Measurements from ENCODE around the gene SELENOO.
A peak's percentile ranks its signal among the peaks of the same experiment; 100 is the strongest.

Gene SELENOO

DNA sequence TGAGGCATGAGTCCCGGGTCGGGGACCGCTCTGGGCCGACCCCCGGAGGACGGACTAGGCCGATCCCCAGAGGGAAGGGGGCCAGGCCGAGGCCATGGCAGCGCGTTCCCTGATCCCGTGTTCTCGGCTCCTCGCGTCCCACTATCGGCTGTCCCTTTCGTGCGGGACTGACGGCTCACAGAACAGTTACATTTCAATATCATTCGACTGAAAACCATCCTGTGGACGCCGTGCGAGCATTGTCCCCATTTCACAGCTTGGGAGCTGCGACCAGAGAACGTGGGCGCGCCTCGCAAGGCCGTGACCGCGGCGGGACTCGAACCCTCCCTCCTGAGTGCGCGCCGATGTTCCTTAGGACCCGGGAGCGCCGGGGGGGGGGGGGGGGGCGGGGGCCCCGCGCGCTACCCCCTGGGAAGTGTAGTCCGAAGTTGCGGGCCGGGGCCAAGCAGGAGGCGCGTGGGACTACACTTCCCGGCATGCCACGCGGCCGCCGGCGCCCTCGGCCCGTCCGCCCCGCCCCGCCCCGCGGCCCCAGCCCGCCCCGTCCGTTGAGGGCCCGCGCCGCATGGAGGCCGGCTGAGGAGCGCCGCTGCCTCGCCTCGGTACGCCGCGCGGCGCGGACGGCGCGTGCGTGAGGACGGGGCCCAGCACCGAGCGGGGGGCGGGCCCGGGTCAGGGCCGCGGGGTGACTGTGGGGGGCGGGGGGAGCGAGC lies 15.3 kb upstream of the SELENOO start, which contains the start of gene TRABD:
Gene TRABD, plus strand, starts transcription at position 539 of the 713 bp plus-strand sequence. CDS start 7,148 bp downstream, outside the sequence.
- DNase-seq, result peak; percentile 56

DNA sequence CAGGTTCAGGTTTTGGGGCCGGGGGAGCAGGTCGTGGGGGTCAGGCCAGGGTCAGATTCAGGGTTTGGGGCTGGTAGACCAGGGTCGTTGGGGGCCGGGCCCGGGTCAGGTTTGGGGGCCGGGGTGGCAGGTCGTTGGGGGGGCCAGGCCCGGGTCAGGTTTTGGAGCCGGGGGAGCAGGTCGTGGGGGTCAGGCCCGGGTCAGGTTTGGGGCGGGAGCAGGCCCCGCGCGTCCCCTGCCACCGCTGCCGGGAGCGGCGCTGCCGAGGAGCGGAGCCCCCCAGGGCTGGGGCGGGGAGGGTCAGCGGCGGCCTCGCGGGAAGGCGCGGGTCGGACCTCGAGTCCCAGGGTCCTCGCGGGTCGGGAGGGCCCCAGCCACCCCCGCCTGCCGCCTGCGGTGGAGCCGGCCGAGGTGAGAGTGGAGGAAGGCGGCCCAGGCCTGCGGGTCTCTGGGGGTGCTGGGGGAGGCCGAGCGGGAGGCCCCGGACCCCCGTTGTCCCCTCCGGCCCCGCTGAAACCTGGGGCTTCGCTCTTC lies 14.6 kb upstream of the SELENOO start:
- no peak for DNase-seq

DNA sequence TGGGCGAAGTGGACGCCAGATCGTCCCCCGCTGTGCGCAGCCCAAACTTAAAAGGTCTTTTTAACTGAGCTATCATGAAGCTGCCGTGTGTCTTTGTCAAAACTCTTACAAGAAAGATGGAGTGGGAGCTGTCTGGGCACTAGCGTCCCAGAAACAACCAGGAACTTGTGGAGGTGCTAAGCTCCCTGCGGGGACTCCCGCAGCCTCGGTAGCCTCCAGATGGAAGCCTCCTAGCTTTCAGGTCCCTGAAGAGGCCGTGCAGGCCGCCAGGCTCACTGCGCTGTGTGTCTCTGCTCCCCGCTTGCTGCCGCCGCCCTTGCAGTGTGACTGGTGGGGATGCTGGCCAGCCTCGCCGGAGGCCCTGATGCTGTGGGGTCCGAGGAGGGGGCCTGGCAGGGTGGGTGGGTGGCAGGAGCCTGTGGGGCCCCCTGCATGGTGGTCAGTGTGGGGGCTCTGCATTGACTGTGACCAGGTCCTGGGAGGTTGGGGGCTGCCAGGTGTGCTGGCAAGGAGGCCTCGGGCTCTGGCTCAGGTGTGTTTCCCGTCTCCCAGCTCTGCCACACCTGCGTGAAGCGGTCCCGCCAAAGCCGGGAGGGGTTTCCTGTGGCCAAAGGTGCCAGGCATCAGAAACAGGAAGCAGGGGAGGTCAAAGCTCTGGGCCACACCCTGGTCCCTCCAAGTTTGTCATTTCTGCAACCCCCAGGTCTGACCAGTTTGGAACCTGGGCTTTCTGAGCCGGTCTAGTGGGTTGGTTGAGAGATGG lies 13.9 kb upstream of the SELENOO start:
- no peak for DNase-seq

DNA sequence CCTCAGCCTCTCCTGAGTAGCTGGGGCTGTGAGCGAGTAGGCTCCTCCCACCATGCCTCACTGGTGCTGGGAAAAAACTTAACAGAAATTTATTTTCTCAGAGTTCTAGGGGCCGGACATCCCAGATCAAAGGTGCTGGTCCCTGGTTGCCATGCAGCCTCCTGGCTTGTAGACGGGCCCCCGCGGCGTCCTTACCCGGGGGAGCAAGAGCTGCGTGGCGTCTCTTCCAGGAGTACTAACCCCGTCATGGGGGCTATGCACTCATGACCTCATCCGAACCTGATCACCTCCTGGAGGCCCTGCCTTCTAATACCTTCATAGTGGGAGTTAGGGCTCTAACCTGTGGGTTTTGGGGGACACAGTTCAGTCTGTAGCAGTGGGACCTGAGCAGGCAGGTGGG lies 12.5 kb upstream of the SELENOO start:
- DNase-seq, result no peak

DNA sequence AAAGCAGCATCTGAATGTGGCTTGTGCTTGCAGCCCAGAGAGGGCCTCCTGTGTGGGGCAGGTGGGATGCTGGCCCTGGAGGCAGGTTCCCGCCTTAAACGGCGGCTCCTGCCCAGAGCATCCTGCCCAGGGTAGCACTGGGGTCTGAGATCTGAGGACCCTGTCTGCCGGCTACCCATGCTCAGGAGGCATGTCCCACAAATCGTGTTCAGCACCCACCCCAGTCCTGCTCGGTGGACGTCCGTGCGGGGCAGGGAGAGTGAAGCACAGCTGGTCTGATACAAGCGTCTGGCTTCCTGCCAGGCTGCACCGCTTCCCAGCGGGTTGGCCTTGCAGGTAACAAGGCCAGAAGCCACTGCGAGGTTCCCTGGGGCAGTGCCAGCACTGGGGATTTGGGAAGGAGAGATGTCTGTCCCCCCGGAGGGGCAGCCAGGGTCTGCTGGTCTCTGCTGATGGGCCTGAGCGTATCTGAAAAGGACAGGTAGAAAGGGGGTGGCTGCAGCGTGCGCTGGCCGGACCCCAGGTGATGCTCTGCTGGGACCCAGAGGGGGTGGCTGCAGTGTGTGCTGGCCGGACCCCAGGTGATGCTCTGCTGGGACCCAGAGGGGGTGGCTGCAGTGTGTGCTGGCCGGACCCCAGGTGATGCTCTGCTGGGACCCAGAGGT lies 11.5 kb upstream of the SELENOO start:
- DNase-seq, result no peak

DNA sequence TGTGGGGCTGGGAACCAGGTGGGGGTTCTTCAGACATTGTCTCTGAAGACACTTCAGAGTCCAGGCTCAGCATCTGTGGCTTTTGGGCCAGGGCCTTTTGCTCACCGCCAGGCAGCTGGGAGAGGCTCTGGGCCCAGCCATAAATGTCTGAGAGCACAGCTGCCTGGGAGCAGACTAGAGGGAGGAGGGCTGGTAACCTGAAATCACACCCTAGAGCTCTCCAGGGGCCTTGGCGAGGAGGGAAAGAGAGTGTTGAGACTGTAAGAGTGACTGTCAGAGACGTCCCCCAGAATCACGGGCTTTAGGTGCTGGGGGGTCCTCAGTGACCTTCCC lies 11.0 kb upstream of the SELENOO start:
- DNase-seq, result no peak

DNA sequence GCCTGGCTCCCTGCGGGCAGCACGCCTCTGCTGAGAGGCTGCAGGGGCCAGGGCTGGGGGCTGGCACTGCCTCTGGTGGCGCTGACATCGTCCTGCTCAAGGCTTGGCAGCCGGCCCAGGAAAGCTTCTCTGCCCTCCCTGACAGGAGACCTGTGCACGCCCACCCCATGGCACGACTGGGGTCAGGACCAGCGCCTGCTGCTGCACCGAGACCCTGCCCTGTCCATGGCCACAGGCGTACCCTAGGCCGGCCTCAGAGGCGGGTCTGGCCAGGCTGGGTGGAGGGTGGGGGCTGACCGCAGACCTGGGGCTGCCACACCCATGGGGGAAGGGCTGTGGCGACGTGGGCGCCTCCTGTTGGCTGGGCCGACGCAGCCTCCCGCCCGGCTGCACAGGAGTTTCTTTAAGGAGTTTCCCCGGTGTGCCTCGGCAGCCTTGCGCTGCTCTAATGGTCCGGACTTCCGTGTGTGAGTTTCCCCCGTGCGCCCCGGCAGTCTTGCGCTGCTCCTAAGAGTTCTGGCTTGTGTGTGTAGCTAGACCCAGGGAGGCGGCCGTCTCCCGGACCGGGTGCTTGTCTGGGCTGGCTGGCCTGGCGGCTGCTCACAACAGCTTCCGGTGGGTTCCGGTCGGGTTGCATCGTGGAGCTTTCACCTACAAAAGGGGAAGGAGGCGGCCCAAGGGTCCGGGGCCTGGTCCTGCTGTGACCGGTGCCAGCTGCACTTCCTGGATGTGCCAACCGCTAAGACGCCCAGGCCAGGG lies 10.4 kb upstream of the SELENOO start:
- DNase-seq, result peak; percentile 30

DNA sequence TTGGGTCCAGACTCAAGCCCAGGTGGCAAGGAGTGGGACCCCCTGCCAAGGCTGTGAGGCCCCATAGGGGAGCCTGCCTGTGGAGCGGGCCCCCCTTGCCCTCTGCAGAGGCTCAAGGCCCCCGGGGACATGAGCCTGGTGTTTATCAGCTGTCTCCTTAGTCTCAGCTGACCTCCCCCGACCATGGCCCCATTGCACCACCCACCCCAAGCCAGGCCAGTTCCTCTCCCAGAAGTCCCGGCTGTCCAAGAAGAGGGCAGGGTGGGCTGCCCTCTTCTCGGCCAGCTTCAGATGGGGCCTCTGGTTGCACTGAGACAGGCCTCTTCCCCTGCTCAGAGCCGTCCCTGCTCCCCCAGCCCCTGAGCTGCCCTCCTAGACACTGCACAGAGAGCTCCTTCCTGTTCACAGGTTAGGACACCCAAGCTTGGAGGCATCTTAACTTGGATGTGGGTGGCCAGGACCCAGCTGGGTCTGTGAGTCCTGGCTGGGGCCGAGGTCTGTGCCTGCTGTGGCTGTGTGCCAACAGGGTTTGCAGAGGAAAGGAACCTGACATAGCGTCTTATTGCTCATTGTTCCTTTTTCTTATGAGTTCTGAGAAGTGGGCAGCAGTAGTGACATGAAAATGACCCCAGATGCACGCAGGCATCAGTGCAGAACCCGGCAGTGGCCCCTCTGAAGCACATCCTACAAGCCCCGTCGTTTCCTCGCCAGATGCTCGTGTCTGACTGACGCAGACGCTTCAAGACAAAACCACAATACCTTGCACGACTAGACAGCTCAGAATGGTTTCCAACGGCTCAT lies 9.7 kb upstream of the SELENOO start:
- no peak for DNase-seq

DNA sequence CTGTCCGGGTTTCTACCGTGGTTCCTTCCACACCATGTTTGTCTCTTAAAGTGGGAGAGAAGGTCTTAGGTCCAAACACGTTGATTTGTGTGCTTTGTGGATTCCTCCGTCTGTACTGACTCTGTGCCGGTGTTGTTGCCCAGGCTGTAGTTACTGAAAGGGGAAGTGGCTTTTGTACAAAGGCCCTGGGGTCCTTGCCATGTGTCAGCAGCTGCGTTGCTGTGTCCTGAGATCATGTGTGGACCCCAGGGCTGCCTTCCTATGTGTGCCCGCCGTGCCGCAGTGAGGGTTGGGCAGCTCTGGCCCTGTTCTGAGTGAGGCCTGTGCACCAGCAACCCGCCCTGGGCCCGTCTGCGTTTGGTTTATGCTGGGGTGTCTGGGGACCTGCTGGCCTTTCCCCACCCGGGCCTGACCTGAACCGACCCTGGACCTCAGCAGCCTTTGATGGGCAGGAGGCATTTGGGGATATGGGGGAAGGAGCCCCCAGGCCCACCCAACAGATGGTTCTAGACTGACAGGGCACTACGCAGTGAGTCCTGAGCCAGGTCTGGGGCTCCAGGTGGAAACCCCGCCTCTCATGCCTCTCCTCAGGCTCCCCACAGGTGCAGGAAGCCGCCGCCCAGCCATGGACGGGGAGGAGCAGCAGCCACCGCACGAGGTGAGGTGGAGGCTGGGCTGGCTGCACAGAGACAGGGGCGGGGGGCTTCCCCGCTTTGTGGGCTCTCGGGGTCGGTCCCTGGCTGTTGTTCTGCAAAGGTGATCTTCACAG lies 8.2 kb upstream of the SELENOO start:
- DNase-seq, result no peak

DNA sequence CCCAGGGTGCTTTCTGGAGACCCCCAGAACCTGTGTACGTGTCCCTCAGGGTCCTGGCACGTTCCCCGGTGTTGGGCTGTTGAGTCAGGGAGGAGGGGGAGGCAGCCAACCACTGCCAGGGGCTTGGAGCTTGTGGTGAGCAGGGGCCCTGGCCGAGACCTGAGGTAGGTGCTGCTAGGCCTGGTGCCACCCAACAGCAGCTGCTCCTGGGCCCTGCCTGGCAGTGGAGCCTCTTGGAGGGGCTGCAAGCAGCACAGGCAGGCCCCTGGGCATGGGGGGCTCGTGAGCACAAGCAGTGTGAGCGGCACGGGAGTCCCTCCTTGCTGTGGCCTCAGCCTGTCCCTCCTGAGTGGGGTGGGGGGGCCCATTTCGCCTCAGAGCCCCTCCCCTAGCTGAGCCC lies 7.2 kb upstream of the SELENOO start:
- DNase-seq, result no peak

DNA sequence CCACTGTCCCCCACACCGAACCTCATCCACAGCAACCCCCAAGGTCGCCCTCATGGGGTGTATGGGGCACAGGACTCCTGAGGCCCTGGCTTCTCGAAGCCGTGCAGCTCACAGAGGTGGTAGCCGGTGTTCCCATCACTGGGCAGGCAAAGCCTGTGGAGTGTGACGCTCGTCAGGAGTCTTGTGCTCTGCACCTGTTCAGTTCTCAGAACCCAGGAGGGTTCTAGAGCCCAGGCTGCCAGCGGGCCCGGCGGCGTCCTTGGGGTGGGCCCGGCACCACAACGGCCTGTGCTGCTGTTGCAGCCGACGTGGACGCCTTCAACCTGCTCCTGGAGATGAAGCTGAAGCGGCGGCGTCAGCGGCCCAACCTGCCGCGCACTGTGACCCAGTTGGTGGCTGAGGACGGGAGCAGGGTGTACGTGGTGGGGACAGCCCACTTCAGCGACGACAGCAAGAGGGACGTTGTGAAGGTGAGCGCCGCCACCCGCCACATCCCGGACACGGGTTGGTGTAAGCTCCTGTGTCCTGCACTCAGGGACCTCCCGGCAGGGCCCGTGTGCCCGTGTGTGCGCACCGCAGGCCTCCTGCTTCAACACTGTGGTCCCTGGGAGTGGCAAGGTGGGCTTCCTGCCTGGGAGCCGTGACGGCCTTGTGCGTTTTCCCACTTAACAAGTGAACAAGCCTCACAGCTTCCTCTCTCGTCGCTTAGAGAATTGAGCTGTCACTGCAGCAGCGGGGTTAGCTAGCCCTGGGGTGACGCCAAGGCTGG lies 6.6 kb upstream of the SELENOO start:
- no peak for DNase-seq

DNA sequence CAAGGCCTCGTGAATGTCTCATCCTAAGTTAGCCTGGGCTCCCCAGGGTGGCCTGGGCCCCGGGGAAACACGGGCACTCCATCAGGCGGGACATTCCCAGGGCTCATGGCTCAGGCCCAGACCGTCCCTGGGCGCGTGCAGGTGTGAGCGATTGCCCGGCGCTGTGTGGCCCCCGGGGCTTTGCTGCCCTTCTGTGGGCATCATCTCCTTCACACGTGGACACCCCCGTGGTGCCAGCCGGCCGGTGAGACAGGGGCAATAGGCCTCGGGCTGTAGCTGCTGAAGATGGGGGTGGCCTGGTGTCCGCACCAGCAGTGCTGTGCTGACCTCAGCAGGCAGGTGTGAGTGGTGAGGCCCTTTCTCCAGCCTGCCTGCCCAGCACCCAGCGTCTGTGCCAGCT lies 4.6 kb upstream of the SELENOO start:
- DNase-seq, result no peak

DNA sequence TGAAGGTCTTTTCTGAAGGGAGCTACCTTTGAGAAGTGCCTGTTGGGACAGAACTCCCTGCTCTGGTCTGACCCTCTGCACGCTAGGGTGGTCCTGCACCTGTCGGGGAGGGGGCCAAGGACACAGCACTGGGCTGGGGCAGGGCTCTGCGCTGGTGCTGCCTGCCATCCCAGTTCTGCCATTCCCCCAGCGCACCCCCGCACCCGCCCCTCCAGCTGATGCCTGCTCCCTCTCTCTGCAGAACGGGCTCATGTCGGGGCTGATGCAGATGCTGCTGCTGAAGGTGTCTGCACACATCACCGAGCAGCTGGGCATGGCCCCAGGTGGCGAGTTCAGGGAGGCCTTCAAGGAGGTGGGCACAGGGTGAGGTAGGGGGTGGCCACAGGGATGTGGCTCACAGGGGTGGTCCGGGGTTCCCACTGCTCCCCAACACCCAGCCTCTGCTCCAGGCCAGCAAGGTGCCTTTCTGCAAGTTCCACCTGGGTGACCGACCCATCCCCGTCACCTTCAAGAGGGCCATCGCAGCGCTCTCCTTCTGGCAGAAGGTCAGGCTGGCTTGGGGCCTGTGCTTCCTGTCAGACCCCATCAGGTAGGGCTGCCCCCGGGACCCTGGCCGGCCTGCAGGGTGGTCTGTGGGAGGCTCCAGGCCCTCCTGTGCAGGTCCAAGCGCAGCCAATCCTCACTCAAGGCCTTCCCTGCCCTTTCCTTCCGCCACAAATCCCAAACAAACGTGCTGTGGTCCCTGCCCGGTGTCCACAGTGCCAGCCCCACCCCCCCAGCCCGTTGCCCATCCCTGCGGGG lies 3.6 kb upstream of the SELENOO start:
- no peak for DNase-seq

DNA sequence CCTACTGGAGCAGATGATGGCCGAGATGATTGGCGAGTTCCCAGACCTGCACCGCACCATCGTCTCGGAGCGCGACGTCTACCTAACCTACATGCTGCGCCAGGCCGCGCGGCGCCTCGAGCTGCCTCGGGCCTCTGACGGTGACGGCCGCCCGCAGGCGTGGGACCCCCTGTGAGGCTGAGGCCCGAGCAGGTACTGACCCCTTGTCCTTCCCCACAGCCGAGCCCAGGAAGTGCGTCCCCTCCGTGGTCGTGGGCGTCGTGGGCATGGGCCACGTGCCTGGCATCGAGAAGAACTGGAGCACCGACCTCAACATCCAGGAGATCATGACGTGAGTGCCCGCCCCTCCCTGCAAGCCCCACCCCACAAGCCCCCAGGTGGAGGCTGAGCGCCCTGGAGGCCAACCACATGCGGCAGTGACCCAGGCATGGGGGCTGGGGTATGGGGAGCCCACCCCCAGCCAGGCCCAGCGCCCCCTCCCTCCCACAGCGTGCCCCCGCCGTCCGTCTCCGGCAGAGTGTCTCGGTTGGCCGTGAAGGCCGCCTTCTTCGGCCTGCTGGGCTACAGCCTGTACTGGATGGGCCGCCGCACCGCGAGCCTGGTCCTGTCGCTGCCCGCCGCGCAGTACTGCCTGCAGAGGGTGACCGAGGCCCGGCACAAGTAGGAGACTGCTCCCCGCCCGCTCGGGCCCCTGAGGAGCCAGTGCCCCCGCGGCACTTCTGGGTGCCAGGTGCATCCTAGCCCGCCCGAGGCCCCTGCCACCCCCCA lies 2.8 kb upstream of the SELENOO start:
- DNase-seq, result no peak

DNA sequence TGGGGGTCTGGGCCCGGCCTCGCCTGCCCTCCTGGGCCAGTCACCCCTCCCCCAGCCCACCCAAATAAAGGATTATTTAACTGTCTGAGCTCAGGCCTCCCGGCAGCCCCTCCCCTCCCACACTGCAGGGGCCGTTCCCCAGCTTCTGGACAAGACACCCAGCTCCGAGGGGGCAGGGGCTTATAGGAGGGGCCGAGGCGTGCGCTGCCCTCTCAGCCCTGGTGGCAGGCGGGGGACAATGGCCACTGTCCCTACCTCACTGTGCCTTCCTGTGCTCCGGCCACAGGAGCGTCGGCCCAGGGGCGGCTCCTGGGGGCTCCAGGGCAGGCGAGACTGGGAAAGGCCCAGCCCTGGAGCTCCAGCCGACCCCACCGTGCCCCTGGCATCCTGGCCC lies 2.2 kb upstream of the SELENOO start:
- no peak for DNase-seq

DNA sequence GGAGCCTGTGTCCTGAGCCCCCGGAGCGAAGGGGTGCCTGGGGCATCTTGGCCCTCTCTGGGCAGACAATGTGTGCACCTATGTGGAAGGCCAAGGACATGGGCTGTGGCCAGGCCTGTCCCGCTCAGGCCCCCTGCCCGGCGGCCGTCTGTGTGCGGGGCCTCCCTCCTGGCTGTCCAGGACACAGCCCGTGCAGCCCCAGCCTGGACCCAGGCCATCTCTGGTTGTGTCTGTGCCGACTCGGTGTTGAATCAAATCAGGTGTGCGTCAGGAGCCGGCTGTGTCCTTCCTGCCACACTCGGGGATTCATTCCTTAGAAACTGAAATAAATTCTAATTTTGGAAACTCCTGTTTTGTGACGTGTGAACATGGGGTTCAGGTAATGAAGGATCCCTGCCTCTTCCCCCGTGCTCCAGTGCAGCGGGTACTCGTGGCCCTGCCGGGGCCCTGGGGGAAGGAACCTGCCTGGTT lies 1.5 kb upstream of the SELENOO start:
- DNase-seq, result no peak

DNA sequence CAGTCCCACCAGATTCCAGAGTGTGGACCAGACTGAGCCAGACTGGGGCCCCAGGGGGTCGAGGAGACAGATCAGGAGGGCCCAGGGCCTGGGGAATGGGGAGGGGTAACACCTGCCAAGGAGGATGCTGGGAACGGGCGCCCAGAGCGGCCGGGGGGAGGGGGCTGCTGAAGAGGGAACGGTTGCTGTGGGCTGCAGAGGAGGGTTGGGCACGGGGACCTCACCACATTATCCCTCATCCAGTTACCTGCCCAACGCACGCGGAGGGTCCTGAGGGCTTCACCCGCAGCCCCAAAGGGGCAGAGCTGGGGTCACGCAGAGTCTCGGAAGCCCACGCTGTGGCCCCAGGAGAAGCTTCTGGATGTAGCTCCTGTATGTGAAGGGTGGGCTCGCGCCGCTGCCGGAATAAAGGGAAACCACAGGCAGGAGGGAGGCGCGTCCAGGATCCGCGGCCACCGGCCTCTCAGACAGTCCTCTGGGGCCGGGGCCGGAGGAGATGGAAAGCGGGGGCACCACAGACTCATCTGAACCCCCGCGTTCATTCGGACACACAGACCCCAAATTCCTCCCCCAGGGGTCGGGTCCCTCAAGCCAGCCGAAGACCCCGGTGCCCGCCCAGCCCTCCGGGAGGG lies 866 bp upstream of the SELENOO start:
- peak; percentile 3 for DNase-seq

Data from NCI-H2227 treated with DMSO at 0.1 percent for 48 hours (cell line).